K562 (cell line): ENCODE results near the gene RILP. TPM values are rescaled to one million over a fixed set of nuclear protein-coding genes. Genes with fewer than 3 reads are reported as not detected.

Experiments used
- ATAC-seq: fragments of 200-7000 bp; cut with Tn5 transposase; 3 replicates; pipeline ENCODE4 v1.9.1; 2020; ENCODE audit warnings: moderate library complexity
- BruUV-seq: library from RNA; stranded (reverse); fragments of 400-500 nt; replicated peaks from 2 replicates; lab custom pipeline; 2021; lab: Mats Ljungman, UMichigan
- CTCF ChIA-PET: fragments of 300-600 bp; formaldehyde crosslinking; extraction: SDS; loops from one replicate; lab custom pipeline; 2021; ENCODE audit warnings: low intra/inter-chr PET ratio; lab: Yijun Ruan, JAX
- POLR2A ChIA-PET: fragments of 300-600, 350-650 bp; sonication (Branson Sonifier 250); formaldehyde crosslinking; extraction: SDS; loops from one replicate; lab custom pipeline; 2021; ENCODE audit warnings: antibody characterized with exemption, inconsistent platforms; lab: Yijun Ruan, JAX
- DNase-seq, 4 experiments: peaks; one replicate each; pipeline versions ENCODE4 v3.0.0 to v3.0.0-alpha.2; 2011 to 2018; ENCODE audit warnings: low spot score in 3 of 4, mixed read lengths in 3 of 4; ENCODE audit errors: extremely low read depth in 1 of 4
- FAIRE-seq: peaks from 2 replicates; lab custom pipeline; 2011; peaks lifted over from hg19 to GRCh38; lab: Jason Lieb, UNC
- H2AFZ ChIP-seq: 2 replicates; pipeline ENCODE4 v1.6.0; 2011; ENCODE audit warnings: low read depth, low read length, control low read depth, inconsistent platforms
- H3K27ac ChIP-seq: fragments of 200-600 bp; 3 replicates; pipeline ENCODE4 v1.8.0; 2011; ENCODE audit warnings: low read depth, mild to moderate bottlenecking, control low read depth, inconsistent platforms, low read length, moderate library complexity, mixed read lengths; ENCODE audit errors: extremely low read depth
- H3K27me3 ChIP-seq, 2 experiments: fragments of 300-600 bp in 1 of 2; 2 replicates in 1 of 2; 3 replicates in 1 of 2; pipeline versions ENCODE4 v1.6.0 to v1.8.0; 2011; ENCODE audit warnings: inconsistent platforms in 2 of 2, low read length in 2 of 2, mild to moderate bottlenecking in 1 of 2, mixed read lengths in 1 of 2, moderate library complexity in 1 of 2; ENCODE audit not compliant: control insufficient read depth in 2 of 2, insufficient read depth in 2 of 2
- H3K36me3 ChIP-seq: fragments of 300-600 bp; 3 replicates; pipeline ENCODE4 v1.8.0; 2011; ENCODE audit warnings: mild to moderate bottlenecking, low read length, inconsistent platforms; ENCODE audit not compliant: control insufficient read depth, insufficient read depth
- H3K4me1 ChIP-seq, 2 experiments: fragments of 200-600 bp in 1 of 2; replicated peaks in 1 of 2; 2 replicates in 1 of 2; 3 replicates in 1 of 2; pipeline versions ENCODE4 v1.5.1 to v1.8.0; 2011; ENCODE audit warnings: inconsistent platforms in 2 of 2, low read length in 2 of 2, mild to moderate bottlenecking in 1 of 2, mixed read lengths in 1 of 2, moderate library complexity in 1 of 2; ENCODE audit not compliant: control insufficient read depth in 2 of 2, insufficient read depth in 2 of 2
- H3K4me2 ChIP-seq: 2 replicates; pipeline ENCODE4 v1.6.1; 2011; ENCODE audit warnings: low read length, control low read depth, inconsistent platforms, mixed read lengths; ENCODE audit not compliant: insufficient read depth
- H3K4me3 ChIP-seq: fragments of 200-600 bp; sonication (generic), shearing (Covaris generic); 2 replicates; pipeline ENCODE4 v1.5.1; 2016; ENCODE audit warnings: control low read depth, inconsistent platforms
- H3K79me2 ChIP-seq: fragments of 200-600 bp; 3 replicates; pipeline ENCODE4 v1.8.0; 2011; ENCODE audit warnings: low read length, inconsistent platforms; ENCODE audit not compliant: control insufficient read depth, insufficient read depth
- H3K9ac ChIP-seq, 2 experiments: 2 replicates each; pipeline versions ENCODE4 v1.6.0 to v1.6.1; 2011; ENCODE audit warnings: low read depth in 2 of 2, low read length in 2 of 2, control low read depth in 1 of 2, inconsistent platforms in 1 of 2, mild to moderate bottlenecking in 1 of 2, mixed read lengths in 1 of 2; ENCODE audit not compliant: insufficient read depth in 1 of 2
- H3K9me1 ChIP-seq: one replicate; pipeline ENCODE4 v1.6.0; 2011; ENCODE audit warnings: inconsistent platforms, mild to moderate bottlenecking, low read length, moderate library complexity; ENCODE audit not compliant: control insufficient read depth, insufficient read depth
- H3K9me3 ChIP-seq: replicated peaks from 2 replicates; pipeline ENCODE4 v1.5.1; 2011; ENCODE audit warnings: low read depth, low read length, inconsistent platforms; ENCODE audit not compliant: control insufficient read depth, insufficient read depth
- H4K20me1 ChIP-seq: replicated peaks from 2 replicates; pipeline ENCODE4 v1.6.1; 2011; ENCODE audit warnings: low read length, inconsistent platforms, mixed read lengths; ENCODE audit not compliant: control insufficient read depth, insufficient read depth
- CXXC5 ChIP-seq: fragments of 250-450 bp; sonication (Bioruptor Pico); IDR thresholded peaks from 2 replicates; pipeline ENCODE4 v1.8.0; 2022; ENCODE audit warnings: inconsistent platforms, mild to moderate bottlenecking, moderate library complexity
- FOS ChIP-seq: IDR thresholded peaks from 3 replicates; pipeline ENCODE4 v1.6.1; 2011; ENCODE audit not compliant: insufficient read length; ENCODE audit errors: extremely low read depth
- NR0B1 ChIP-seq: fragments of 450-650 bp; IDR thresholded peaks from one replicate; pipeline ENCODE4 v1.6.1; 2018; ENCODE audit warnings: mild to moderate bottlenecking, moderate library complexity; ENCODE audit not compliant: partially characterized antibody
- RBM14 ChIP-seq: fragments of 200-400 bp; formaldehyde crosslinking; IDR thresholded peaks from 2 replicates; pipeline ENCODE4 v1.6.1; 2018; ENCODE audit warnings: low read depth, mild to moderate bottlenecking, low read length, moderate library complexity, borderline replicate concordance; ENCODE audit not compliant: insufficient read depth
- WGBS: fragments of 100-300 bp; shearing (Covaris generic); methylation state at CpG from one replicate; pipeline ENCODE4 v1.1.6; 2016; ENCODE audit warnings: low coverage, mixed read lengths; ENCODE audit not compliant: insufficient coverage; ENCODE audit errors: missing lambda C conversion rate; 5-methylcytosine and 5-hydroxymethylcytosine counted together
- in situ Hi-C: fragments of 300-500 bp; cut with MboI; formaldehyde crosslinking; loops from 4 replicates; pipeline ENCODE4 v1.15.0; 2018; ENCODE audit warnings: inconsistent platforms, mixed read lengths
- intact Hi-C: fragments of 100-400 bp; cut with micrococcal nuclease; formaldehyde crosslinking; loops from 2 replicates; pipeline ENCODE4 v1.14.2; 2022
- polyA plus RNA-seq, 8 experiments: library from polyadenylated mRNA; depleted of rRNA in 4 of 8; stranded (reverse) in 5 of 8; unstranded in 3 of 8; fragments of >200 nt; fragmentation: Nextera tagmentation in 2 of 8; fragmentation: Illumina TruSeq in 1 of 8; extraction: Ambion mirVana in 2 of 8; extraction: Trizol in 1 of 8; gene quantifications; 2 replicates each; pipeline versions ENCODE4 v1.2.1 to v1.2.3, GENCODE V29; 2011 to 2014; ENCODE audit warnings: inconsistent platforms in 1 of 8, missing spikeins in 1 of 8
- total RNA-seq, 7 experiments: library from RNA; depleted of rRNA in 6 of 7; stranded (reverse); fragments of >200 nt in 6 of 7; fragmentation: Illumina TruSeq in 2 of 7; extraction: Trizol in 2 of 7; gene quantifications; 2 replicates each; pipeline versions ENCODE4 v1.2.1 to v1.2.3, GENCODE V29; 2011 to 2021; ENCODE audit warnings: low replicate concordance in 1 of 7

Gene RILP
- total and polyA plus RNA-seq, 9 of the 15 experiments (the other 6 are each of a cell fraction or from before 2014, with no cell fraction given), result 0.75 to 54.9 (median 27.8) TPM

GRCh38 chr17:1604831-1605528 lies 44.7 kb downstream of the RILP start:
- POLR2A ChIA-PET, result interaction anchor here (0.6 kb wide), 1 partner anchor 113 kb away, joined by 3 read pairs; no protein-coding TSS in a partner anchor
- WGBS, result 82% methylated on average over 11 of the region's 35 CpGs
- ATAC-seq, result no peak
- peaks cover 5% of the 10 kb centered on the region; the same call in 1 of the 2 replicates for H3K9me3 ChIP-seq
- DNase-seq, result no peak
- no peak overlapping the region for H3K27ac ChIP-seq
- H3K79me2 ChIP-seq, result no peaks in the 10 kb centered on the region
- no peak for FAIRE-seq
- H3K4me1 ChIP-seq, result peaks cover 0 to 12% of the 10 kb centered on the region in 2 experiments; a peak in 2 of 5 replicates
- H3K36me3 ChIP-seq, result no peaks in the 10 kb centered on the region
- no peaks in the 10 kb centered on the region for H4K20me1 ChIP-seq
- no peak overlapping the region for H3K4me2 ChIP-seq
- no TSS peak for BruUV-seq
- no peak overlapping the region; a peak in 1 of 4 replicates for H3K9ac ChIP-seq
- H2AFZ ChIP-seq, result no peak overlapping the region
- intact Hi-C loops, result no loop called here
- no peak overlapping the region for H3K4me3 ChIP-seq
- TF ChIP-seq FOS (no peak), RBM14 (no peak), NR0B1 (no peak), CXXC5 (CRISPR knock-in tag) (no peak)
- TF ChIP-seq, all 486 proteins: peak for 0
- in situ Hi-C loops, result no loop called here
- CTCF ChIA-PET, result no interaction called here
- no peaks in the 10 kb centered on the region for H3K9me1 ChIP-seq
- H3K27me3 ChIP-seq, result no peaks in the 10 kb centered on the region
